Panc1 (cell line): ENCODE results near the gene PC. TPM values are rescaled to one million over a fixed set of nuclear protein-coding genes. Genes with fewer than 3 reads are reported as not detected.

Source experiments
- ATAC-seq: fragments of 200-7000 bp; cut with Tn5 transposase; 2 replicates; pipeline ENCODE4 v1.9.1; 2020; ENCODE audit warnings: mild to moderate bottlenecking, moderate library complexity
- BruUV-seq: library from RNA; stranded (reverse); fragments of 400-500 nt; replicated peaks from 2 replicates; lab custom pipeline; 2021; lab: Mats Ljungman, UMichigan
- CTCF ChIA-PET: fragments of 300-600 bp; sonication (Branson Sonifier 250); formaldehyde crosslinking; loops from one replicate; lab custom pipeline; 2022; ENCODE audit warnings: antibody characterized with exemption; lab: Charles Lee
- POLR2A ChIA-PET: fragments of 300-600 bp; sonication (Branson Sonifier 250); formaldehyde crosslinking; loops from one replicate; lab custom pipeline; 2022; ENCODE audit warnings: antibody characterized with exemption; lab: Charles Lee
- DNase-seq: peaks from one replicate; pipeline ENCODE4 v3.0.0-alpha.2; 2010; ENCODE audit warnings: low read depth, low spot score
- H3K27ac ChIP-seq: 2 replicates; pipeline ENCODE4 v1.5.1; 2011; ENCODE audit warnings: mild to moderate bottlenecking, low read length, inconsistent platforms
- H3K27me3 ChIP-seq: fragments of 200-500 bp; sonication (Bioruptor generic); 2 replicates; pipeline ENCODE4 v1.6.0; 2014; ENCODE audit warnings: low read length, inconsistent platforms; ENCODE audit not compliant: control insufficient read depth, insufficient read depth
- H3K36me3 ChIP-seq: fragments of 200-500 bp; sonication (Bioruptor generic); 2 replicates; pipeline ENCODE4 v1.5.1; 2014; ENCODE audit warnings: inconsistent platforms, mild to moderate bottlenecking, low read length, moderate library complexity; ENCODE audit not compliant: control insufficient read depth, insufficient read depth
- H3K4me1 ChIP-seq: 2 replicates; pipeline ENCODE4 v1.5.1; 2011; ENCODE audit warnings: inconsistent platforms, mild to moderate bottlenecking, low read length, moderate library complexity; ENCODE audit not compliant: control insufficient read depth, insufficient read depth
- H3K4me3 ChIP-seq, 2 experiments: 2 replicates each; pipeline ENCODE4 v1.5.1; 2011 to 2012; ENCODE audit warnings: low read depth in 2 of 2, low read length in 2 of 2, mild to moderate bottlenecking in 2 of 2, inconsistent platforms in 1 of 2, moderate library complexity in 1 of 2
- H3K9me3 ChIP-seq: fragments of 200-500 bp; sonication (Bioruptor generic); 2 replicates; pipeline ENCODE4 v1.5.1; 2014; ENCODE audit warnings: low read depth, mild to moderate bottlenecking, inconsistent platforms, low read length, moderate library complexity; ENCODE audit not compliant: control insufficient read depth, insufficient read depth
- POLR2AphosphoS5 ChIP-seq: IDR thresholded peaks from 2 replicates; pipeline ENCODE4 v1.6.1; 2012; ENCODE audit warnings: mild to moderate bottlenecking, low read depth, low read length, moderate library complexity
- SIN3A ChIP-seq: IDR thresholded peaks from 2 replicates; pipeline ENCODE4 v1.6.1; 2012; ENCODE audit warnings: low read depth, mild to moderate bottlenecking, low read length, moderate library complexity, borderline replicate concordance; ENCODE audit not compliant: insufficient read depth
- TCF7L2 ChIP-seq: IDR thresholded peaks from 2 replicates; pipeline ENCODE4 v1.6.1; 2011; ENCODE audit warnings: mild to moderate bottlenecking, low read depth, low read length, inconsistent platforms
- in situ Hi-C: cut with HindIII; loops from 2 replicates; pipeline ENCODE4 v1.10.0; 2016; ENCODE audit warnings: low sequenced_read_pairs, low pct_unique_long_range_greater_than_20kb
- intact Hi-C: fragments of 100-400 bp; cut with micrococcal nuclease; formaldehyde crosslinking; loops from one replicate; pipeline ENCODE4 v1.10.0; 2022; ENCODE audit not compliant: unreplicated experiment
- total RNA-seq: library from RNA; stranded (reverse); gene quantifications from one replicate; pipeline ENCODE4 v1.2.1, GENCODE V29; 2021; ENCODE audit not compliant: unreplicated experiment
- TF ChIP-seq, protein P1 (sequence below): fragments of 450-650 bp; IDR thresholded peaks from 2 replicates; pipeline ENCODE4 v1.5.1; 2017; ENCODE audit warnings: mild to moderate bottlenecking
- TF ChIP-seq, protein P2 (sequence below), 2 experiments: IDR thresholded peaks; 2 replicates each; pipeline ENCODE4 v1.6.1; 2011 to 2012; ENCODE audit warnings: low read depth in 2 of 2, control low read depth in 1 of 2, low read length in 1 of 2, mild to moderate bottlenecking in 1 of 2, moderate library complexity in 1 of 2; ENCODE audit not compliant: insufficient read depth in 1 of 2

PC gene
- total RNA-seq, 1 experiment from 2014 or later: 12.8 TPM

DNA sequence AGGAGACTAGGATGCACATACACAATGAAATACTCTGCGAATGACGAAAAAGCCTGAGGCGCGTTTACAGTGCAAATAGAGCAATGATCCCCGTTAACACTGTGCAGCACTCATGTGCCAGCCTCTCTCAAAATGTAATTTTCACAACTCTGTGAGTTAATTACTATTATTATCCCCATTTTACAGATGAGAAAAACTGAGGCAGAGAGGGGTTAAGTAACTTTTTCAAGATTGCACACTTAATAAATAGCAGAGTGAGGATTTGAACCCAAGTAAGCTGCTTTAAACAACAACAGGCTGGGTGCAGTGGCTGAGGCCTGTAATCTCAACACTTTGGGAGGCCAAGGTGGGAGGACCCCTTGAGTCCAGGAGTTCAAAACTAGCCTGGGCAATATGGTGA is 43.1 kb upstream of the PC start:
- Histone ChIP-seq H3K36me3 (no peaks in the 10 kb centered on the region), H3K27ac (no peak overlapping the region), H3K4me3 (no peak overlapping the region), H3K9me3 (no peaks in the 10 kb centered on the region), H3K27me3 (no peaks in the 10 kb centered on the region), H3K4me1 (no peaks in the 10 kb centered on the region)
- no peak for TF ChIP-seq SIN3A
- TF ChIP-seq POLR2AphosphoS5: no peak
- TF ChIP-seq, protein P1, sequence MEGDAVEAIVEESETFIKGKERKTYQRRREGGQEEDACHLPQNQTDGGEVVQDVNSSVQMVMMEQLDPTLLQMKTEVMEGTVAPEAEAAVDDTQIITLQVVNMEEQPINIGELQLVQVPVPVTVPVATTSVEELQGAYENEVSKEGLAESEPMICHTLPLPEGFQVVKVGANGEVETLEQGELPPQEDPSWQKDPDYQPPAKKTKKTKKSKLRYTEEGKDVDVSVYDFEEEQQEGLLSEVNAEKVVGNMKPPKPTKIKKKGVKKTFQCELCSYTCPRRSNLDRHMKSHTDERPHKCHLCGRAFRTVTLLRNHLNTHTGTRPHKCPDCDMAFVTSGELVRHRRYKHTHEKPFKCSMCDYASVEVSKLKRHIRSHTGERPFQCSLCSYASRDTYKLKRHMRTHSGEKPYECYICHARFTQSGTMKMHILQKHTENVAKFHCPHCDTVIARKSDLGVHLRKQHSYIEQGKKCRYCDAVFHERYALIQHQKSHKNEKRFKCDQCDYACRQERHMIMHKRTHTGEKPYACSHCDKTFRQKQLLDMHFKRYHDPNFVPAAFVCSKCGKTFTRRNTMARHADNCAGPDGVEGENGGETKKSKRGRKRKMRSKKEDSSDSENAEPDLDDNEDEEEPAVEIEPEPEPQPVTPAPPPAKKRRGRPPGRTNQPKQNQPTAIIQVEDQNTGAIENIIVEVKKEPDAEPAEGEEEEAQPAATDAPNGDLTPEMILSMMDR: no peak
- TF ChIP-seq, protein P2, sequence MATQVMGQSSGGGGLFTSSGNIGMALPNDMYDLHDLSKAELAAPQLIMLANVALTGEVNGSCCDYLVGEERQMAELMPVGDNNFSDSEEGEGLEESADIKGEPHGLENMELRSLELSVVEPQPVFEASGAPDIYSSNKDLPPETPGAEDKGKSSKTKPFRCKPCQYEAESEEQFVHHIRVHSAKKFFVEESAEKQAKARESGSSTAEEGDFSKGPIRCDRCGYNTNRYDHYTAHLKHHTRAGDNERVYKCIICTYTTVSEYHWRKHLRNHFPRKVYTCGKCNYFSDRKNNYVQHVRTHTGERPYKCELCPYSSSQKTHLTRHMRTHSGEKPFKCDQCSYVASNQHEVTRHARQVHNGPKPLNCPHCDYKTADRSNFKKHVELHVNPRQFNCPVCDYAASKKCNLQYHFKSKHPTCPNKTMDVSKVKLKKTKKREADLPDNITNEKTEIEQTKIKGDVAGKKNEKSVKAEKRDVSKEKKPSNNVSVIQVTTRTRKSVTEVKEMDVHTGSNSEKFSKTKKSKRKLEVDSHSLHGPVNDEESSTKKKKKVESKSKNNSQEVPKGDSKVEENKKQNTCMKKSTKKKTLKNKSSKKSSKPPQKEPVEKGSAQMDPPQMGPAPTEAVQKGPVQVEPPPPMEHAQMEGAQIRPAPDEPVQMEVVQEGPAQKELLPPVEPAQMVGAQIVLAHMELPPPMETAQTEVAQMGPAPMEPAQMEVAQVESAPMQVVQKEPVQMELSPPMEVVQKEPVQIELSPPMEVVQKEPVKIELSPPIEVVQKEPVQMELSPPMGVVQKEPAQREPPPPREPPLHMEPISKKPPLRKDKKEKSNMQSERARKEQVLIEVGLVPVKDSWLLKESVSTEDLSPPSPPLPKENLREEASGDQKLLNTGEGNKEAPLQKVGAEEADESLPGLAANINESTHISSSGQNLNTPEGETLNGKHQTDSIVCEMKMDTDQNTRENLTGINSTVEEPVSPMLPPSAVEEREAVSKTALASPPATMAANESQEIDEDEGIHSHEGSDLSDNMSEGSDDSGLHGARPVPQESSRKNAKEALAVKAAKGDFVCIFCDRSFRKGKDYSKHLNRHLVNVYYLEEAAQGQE (IDR thresholded peaks at IDR 0.05; ENCODE audit: insufficient read depth in 1 of 2, low read depth in 2 of 2, low read length in 1 of 2): no peak
- no peak for TF ChIP-seq TCF7L2
- no peak for DNase-seq
- in situ Hi-C loops (no loop called here), intact Hi-C loops (no loop called here)
- POLR2A ChIA-PET: no interaction called here
- BruUV-seq: no TSS peak
- CTCF ChIA-PET: no interaction called here
- no peak for ATAC-seq

DNA sequence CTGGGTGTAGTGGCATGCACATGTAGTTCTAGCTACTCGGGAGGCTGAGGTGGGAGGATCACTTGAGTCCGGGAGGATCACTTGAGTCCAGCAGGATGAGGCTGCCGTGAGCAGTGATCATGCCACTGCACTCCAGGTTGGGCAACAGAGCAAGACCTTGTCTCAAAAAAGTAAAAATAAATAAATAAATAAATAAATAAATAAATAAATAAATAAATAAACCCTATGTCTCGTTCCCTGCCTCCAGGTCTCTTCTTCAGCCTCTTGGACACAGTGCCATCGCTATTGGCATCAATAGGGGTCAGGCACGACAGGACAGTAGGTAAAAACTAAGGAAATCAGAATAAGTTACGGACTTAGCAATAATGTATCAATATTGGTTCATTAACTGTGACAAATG is 41.4 kb upstream of the PC start:
- no peak for DNase-seq
- in situ Hi-C loops: no loop called here
- no peaks in the 10 kb centered on the region for H3K27me3 ChIP-seq
- H3K27ac ChIP-seq: no peak overlapping the region
- TF ChIP-seq TCF7L2 (no peak), SIN3A (no peak), POLR2AphosphoS5 (no peak)
- TF ChIP-seq, protein P2 (IDR thresholded peaks at IDR 0.05; ENCODE audit: insufficient read depth in 1 of 2, low read depth in 2 of 2, low read length in 1 of 2): no peak
- TF ChIP-seq, protein P1: no peak
- H3K4me1 ChIP-seq: no peaks in the 10 kb centered on the region
- intact Hi-C loops: no loop called here
- H3K4me3 ChIP-seq: no peak overlapping the region
- CTCF ChIA-PET: no interaction called here
- POLR2A ChIA-PET: no interaction called here
- ATAC-seq: no peak
- no peaks in the 10 kb centered on the region for H3K9me3 ChIP-seq
- no TSS peak for BruUV-seq
- no peaks in the 10 kb centered on the region for H3K36me3 ChIP-seq
